Trophoblast cell (in vitro differentiated cells and primary cell): ENCODE measurements around the gene NUDT3.
"Not testable (repeated sequence)": the region's sequence is repeated elsewhere in the genome, so short reads cannot be mapped to it uniquely, and the experiment has no call there.

Experiments
- DNase-seq, 2 donors: peaks; one replicate each; pipeline ENCODE4 v3.0.0-alpha.2; 2016
- H2AFZ ChIP-seq: 2 replicates; pipeline ENCODE4 v1.6.1; 2013; ENCODE audit warnings: low read length, moderate library complexity, mild to moderate bottlenecking; ENCODE audit not compliant: insufficient read depth, poor library complexity
- H2AK5ac ChIP-seq: 2 replicates; pipeline ENCODE4 v1.6.1; 2013; ENCODE audit warnings: mild to moderate bottlenecking, low read length
- H2BK120ac ChIP-seq: 2 replicates; pipeline ENCODE4 v1.6.1; 2013; ENCODE audit warnings: low read length, mild to moderate bottlenecking, moderate library complexity; ENCODE audit not compliant: insufficient read depth, poor library complexity
- H2BK12ac ChIP-seq: 2 replicates; pipeline ENCODE4 v1.6.1; 2013; ENCODE audit warnings: mild to moderate bottlenecking, low read length, moderate library complexity
- H2BK5ac ChIP-seq: 2 replicates; pipeline ENCODE4 v1.6.1; 2013; ENCODE audit warnings: low read length, low read depth, moderate library complexity, mild to moderate bottlenecking; ENCODE audit not compliant: poor library complexity
- H3K14ac ChIP-seq: 2 replicates; pipeline ENCODE4 v1.6.1; 2013; ENCODE audit warnings: mild to moderate bottlenecking, low read length
- H3K18ac ChIP-seq: 2 replicates; pipeline ENCODE4 v1.6.1; 2013; ENCODE audit warnings: mild to moderate bottlenecking, low read length
- H3K23ac ChIP-seq: 2 replicates; pipeline ENCODE4 v1.6.1; 2013; ENCODE audit warnings: low read length
- H3K27ac ChIP-seq: 2 replicates; pipeline ENCODE4 v1.5.1; 2013; ENCODE audit warnings: low read depth, mild to moderate bottlenecking, inconsistent platforms, low read length, moderate library complexity
- H3K27me3 ChIP-seq: 2 replicates; pipeline ENCODE4 v1.6.1; 2013; ENCODE audit warnings: inconsistent platforms, mild to moderate bottlenecking, low read length, moderate library complexity; ENCODE audit not compliant: insufficient read depth
- H3K36me3 ChIP-seq, 2 experiments: 1 replicate in 1 of 2; 2 replicates in 1 of 2; pipeline ENCODE4 v1.6.1; 2013; ENCODE audit warnings: low read length in 2 of 2, mild to moderate bottlenecking in 2 of 2, moderate library complexity in 1 of 2; ENCODE audit not compliant: insufficient read depth in 2 of 2, control insufficient read depth in 1 of 2
- H3K4ac ChIP-seq: 2 replicates; pipeline ENCODE4 v1.6.1; 2013; ENCODE audit warnings: low read depth, mild to moderate bottlenecking, low read length, moderate library complexity
- H3K4me1 ChIP-seq, 2 experiments: 1 replicate in 1 of 2; 2 replicates in 1 of 2; pipeline ENCODE4 v1.6.1; 2013; ENCODE audit warnings: low read length in 2 of 2, mild to moderate bottlenecking in 2 of 2, moderate library complexity in 1 of 2; ENCODE audit not compliant: insufficient read depth in 2 of 2, control insufficient read depth in 1 of 2
- H3K4me2 ChIP-seq: 2 replicates; pipeline ENCODE4 v1.6.1; 2013; ENCODE audit warnings: inconsistent platforms, mild to moderate bottlenecking, low read length, moderate library complexity
- H3K4me3 ChIP-seq: 2 replicates; pipeline ENCODE4 v1.5.1; 2013; ENCODE audit warnings: mild to moderate bottlenecking, low read depth, low read length, inconsistent platforms
- H3K79me1 ChIP-seq: one replicate; pipeline ENCODE4 v1.6.1; 2013; ENCODE audit warnings: low read length
- H3K79me2 ChIP-seq: 2 replicates; pipeline ENCODE4 v1.6.1; 2013; ENCODE audit warnings: low read length, mild to moderate bottlenecking; ENCODE audit not compliant: control insufficient read depth, insufficient read depth, poor library complexity
- H3K9ac ChIP-seq: 2 replicates; pipeline ENCODE4 v1.6.1; 2013; ENCODE audit warnings: mild to moderate bottlenecking, low read length
- H3K9me3 ChIP-seq: 2 replicates; pipeline ENCODE4 v1.6.1; 2013; ENCODE audit warnings: low read depth, mild to moderate bottlenecking, control low read depth, inconsistent platforms, low read length; ENCODE audit not compliant: insufficient read depth
- H4K12ac ChIP-seq: 2 replicates; pipeline ENCODE4 v1.6.1; 2013; ENCODE audit warnings: low read depth, mild to moderate bottlenecking, low read length, moderate library complexity
- H4K8ac ChIP-seq: 2 replicates; pipeline ENCODE4 v1.6.1; 2013; ENCODE audit warnings: low read depth, mild to moderate bottlenecking, low read length, moderate library complexity
- H4K91ac ChIP-seq: one replicate; pipeline ENCODE4 v1.6.1; 2013; ENCODE audit warnings: low read depth, mild to moderate bottlenecking, low read length, moderate library complexity
- WGBS: extraction: QIAGEN DNeasy Blood & Tissue Kit; methylation state at CpG from one replicate; pipeline ENCODE4 v1.1.7; 2013; ENCODE audit warnings: missing lambda C conversion rate; ENCODE audit not compliant: insufficient read length, insufficient coverage; ENCODE audit errors: extremely low coverage; 5-methylcytosine and 5-hydroxymethylcytosine counted together

NUDT3 gene

DNA sequence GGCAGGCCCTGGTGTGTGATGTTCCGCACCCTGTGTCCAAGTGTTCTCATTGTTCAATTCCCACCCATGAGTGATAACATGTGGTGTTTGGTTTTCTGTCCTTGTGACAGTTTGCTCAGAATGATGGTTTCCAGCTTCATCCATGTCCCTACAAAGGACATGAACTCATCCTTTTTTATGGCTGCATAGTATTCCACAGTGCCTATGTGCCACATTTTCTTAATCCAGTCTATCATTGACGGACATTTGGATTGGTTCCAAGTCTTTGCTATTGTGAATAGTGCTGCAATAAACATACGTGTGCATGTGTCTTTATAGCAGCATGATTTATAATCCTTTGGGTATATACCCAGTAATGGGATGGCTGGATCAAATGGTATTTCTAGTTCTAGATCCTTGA, 62.7 kb downstream of the NUDT3 start:
- H3K79me1 ChIP-seq, H3K4me1 ChIP-seq, H2BK12ac ChIP-seq, H3K14ac ChIP-seq, H2BK5ac ChIP-seq, H3K27ac ChIP-seq, H3K4ac ChIP-seq, H2AFZ ChIP-seq, H4K8ac ChIP-seq, H2BK120ac ChIP-seq, H3K4me2 ChIP-seq, H3K23ac ChIP-seq, DNase-seq, H3K79me2 ChIP-seq, H3K18ac ChIP-seq, H2AK5ac ChIP-seq, H3K9me3 ChIP-seq, H4K91ac ChIP-seq, H3K36me3 ChIP-seq, H3K9ac ChIP-seq, H3K4me3 ChIP-seq, H3K27me3 ChIP-seq, H4K12ac ChIP-seq: not testable (repeated sequence)
- no CpG with 5 or more reads among the region's 3 CpGs for WGBS

DNA sequence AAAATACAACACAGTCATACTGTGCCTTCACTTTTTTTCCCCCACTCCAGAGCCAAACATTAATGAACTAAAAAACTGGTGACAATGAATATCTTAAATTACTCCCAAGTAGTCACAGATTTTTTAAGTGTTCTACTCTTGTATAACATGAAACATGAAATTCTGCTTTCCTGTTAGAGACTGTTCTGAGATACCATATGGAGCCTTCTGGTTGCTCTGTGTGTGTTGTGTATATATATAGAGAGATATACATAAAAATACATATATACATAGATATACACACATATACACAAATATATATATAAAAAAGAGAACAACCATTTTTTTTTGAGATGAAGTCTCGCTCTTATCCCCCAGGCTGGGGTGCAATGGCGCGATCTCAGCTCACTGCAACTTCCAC, 63.5 kb downstream of the NUDT3 start:
- Histone ChIP-seq H3K27me3 (no peaks in the 10 kb centered on the region), H4K8ac (no peak overlapping the region), H4K91ac (no peak overlapping the region), H3K9me3 (no peaks in the 10 kb centered on the region), H3K4me3 (no peak overlapping the region), H4K12ac (no peak overlapping the region), H3K23ac (no peak overlapping the region), H2AK5ac (no peak overlapping the region), H3K4ac (no peak overlapping the region), H2AFZ (no peak overlapping the region), H3K9ac (no peak overlapping the region), H3K27ac (no peak overlapping the region), H2BK12ac (no peak overlapping the region), H2BK5ac (no peak overlapping the region), H3K4me2 (no peak overlapping the region), H3K79me2 (no peaks in the 10 kb centered on the region), H3K36me3 (no peaks in the 10 kb centered on the region), H2BK120ac (no peak overlapping the region), H3K4me1 (peaks cover 0 to 3% of the 10 kb centered on the region in 2 experiments), H3K79me1 (peaks cover 6% of the 10 kb centered on the region), H3K18ac (no peak overlapping the region), H3K14ac (no peak overlapping the region)
- no CpG with 5 or more reads among the region's 3 CpGs for WGBS
- DNase-seq, result no peak

GRCh38 chr6:34327313-34328205, 64.9 kb downstream of the NUDT3 start:
- H3K27me3 ChIP-seq, H3K4me1 ChIP-seq, H2BK5ac ChIP-seq, H3K14ac ChIP-seq, H3K4me3 ChIP-seq, H4K12ac ChIP-seq, H4K91ac ChIP-seq, H2BK12ac ChIP-seq, H2AFZ ChIP-seq, H3K27ac ChIP-seq, DNase-seq, H2BK120ac ChIP-seq, H3K79me1 ChIP-seq, H3K4ac ChIP-seq, H3K23ac ChIP-seq, H3K18ac ChIP-seq, H3K4me2 ChIP-seq, H3K9me3 ChIP-seq, H3K36me3 ChIP-seq, H3K9ac ChIP-seq, H2AK5ac ChIP-seq, H4K8ac ChIP-seq, H3K79me2 ChIP-seq: not testable (repeated sequence)
- WGBS, result no CpG with 5 or more reads among the region's 16 CpGs

DNA sequence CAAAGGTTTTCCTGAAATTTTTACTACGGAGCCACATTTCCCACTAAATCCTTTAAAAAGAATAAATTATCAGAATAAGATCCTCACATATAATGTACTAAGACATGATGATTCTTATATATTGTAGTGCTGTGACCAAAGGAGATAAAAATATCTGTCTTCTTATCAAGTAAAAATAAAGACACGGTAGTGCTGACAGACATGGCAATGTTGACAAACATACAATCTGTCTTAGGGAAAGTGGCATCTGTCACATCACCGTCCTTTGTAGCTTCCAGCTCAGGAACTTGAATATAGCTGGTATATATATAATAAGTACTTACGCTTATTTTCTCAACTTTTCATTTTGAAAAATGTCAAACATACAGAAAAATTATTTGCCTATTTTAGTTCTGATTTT, 66.8 kb downstream of the NUDT3 start:
- Histone ChIP-seq H4K8ac (no peak overlapping the region), H4K12ac (no peak overlapping the region), H3K14ac (no peak overlapping the region), H3K4ac (no peak overlapping the region), H3K23ac (no peak overlapping the region), H2AK5ac (no peak overlapping the region), H3K9me3 (no peaks in the 10 kb centered on the region), H3K27ac (no peak overlapping the region), H2BK5ac (no peak overlapping the region), H3K27me3 (no peaks in the 10 kb centered on the region), H2BK12ac (no peak overlapping the region), H3K18ac (no peak overlapping the region), H3K4me2 (no peak overlapping the region), H3K4me1 (peaks cover 0 to 3% of the 10 kb centered on the region in 2 experiments), H3K79me2 (no peaks in the 10 kb centered on the region), H2AFZ (no peak overlapping the region), H2BK120ac (no peak overlapping the region), H4K91ac (no peak overlapping the region), H3K36me3 (no peaks in the 10 kb centered on the region), H3K9ac (no peak overlapping the region), H3K79me1 (peaks cover 9% of the 10 kb centered on the region), H3K4me3 (no peak overlapping the region)
- no peak for DNase-seq
- no CpG with 5 or more reads among the region's 4 CpGs for WGBS
